ENCODE results near the gene RASIP1. TPM values are rescaled to one million over a fixed set of nuclear protein-coding genes. Genes with fewer than 3 reads are reported as not detected.

The RASIP1 gene
- total and polyA plus RNA-seq, 2 of the 8 experiments (the other 6 are each of a cell fraction or from before 2014, with no cell fraction given) = 9.3 to 11.4 TPM

GRCh38 chr19:48678201-48678600, 62.2 kb downstream of the RASIP1 start (continued):
- TF ChIP-seq SUZ12 (IDR thresholded peaks at IDR 0.05; ENCODE audit: low read length) = no peak
- TF ChIP-seq CHD1 (IDR thresholded peaks at IDR 0.05; ENCODE audit: low read depth, low read length) = no peak
- TF ChIP-seq JUND (IDR thresholded peaks at IDR 0.05; ENCODE audit: low read length) = no peak

All from H1 (cell line).